ENCODE data around the gene POLQ.

DNA sequence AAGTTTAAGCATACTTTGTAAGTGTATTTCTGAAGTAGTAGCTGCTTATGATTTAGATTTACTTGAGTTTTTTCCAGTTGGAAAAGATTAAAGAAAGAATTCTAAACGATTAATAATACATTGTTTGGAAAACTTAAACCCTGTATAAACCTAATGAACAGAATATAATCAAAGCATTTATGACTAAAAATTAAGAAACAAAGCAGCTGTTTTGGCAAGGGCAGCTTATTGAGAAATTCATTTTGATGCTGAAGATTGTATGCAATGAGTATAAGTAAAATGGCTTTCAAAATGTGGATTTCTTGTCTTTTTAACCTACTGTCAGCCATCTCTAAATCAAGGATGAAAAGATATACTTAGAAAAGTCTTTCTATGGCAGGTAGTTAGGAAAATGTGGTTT is 140.2 kb downstream of the POLQ start:
- no peak for TF ChIP-seq POLR2A (IDR thresholded peaks at IDR 0.05)
- TF ChIP-seq, protein P1, sequence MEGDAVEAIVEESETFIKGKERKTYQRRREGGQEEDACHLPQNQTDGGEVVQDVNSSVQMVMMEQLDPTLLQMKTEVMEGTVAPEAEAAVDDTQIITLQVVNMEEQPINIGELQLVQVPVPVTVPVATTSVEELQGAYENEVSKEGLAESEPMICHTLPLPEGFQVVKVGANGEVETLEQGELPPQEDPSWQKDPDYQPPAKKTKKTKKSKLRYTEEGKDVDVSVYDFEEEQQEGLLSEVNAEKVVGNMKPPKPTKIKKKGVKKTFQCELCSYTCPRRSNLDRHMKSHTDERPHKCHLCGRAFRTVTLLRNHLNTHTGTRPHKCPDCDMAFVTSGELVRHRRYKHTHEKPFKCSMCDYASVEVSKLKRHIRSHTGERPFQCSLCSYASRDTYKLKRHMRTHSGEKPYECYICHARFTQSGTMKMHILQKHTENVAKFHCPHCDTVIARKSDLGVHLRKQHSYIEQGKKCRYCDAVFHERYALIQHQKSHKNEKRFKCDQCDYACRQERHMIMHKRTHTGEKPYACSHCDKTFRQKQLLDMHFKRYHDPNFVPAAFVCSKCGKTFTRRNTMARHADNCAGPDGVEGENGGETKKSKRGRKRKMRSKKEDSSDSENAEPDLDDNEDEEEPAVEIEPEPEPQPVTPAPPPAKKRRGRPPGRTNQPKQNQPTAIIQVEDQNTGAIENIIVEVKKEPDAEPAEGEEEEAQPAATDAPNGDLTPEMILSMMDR (IDR thresholded peaks at IDR 0.05): no peak
